ENCODE measurements around the gene POTEB2.
"Not testable (repeated sequence)": the region's sequence is repeated elsewhere in the genome, so short reads cannot be mapped to it uniquely, and the experiment has no call there.

Gene POTEB2

GRCh38 chr15:20866214-20866613 lies at the start of gene POTEB2:
Gene POTEB2 (minus strand): TSS chr15:20866314. CDS start chr15:20866281, 33 bp downstream.
- not testable (repeated sequence) for DNase-seq (ENCODE audit: low read depth)

GRCh38 chr15:20879916-20880315 lies 13.8 kb upstream of the POTEB2 start:
- DNase-seq (ENCODE audit: low read depth), result not testable (repeated sequence)

- not testable (repeated sequence) for DNase-seq (ENCODE audit: low read depth)
Observed at GRCh38 chr15:20878464-20878863, 12.3 kb upstream of the POTEB2 start.

- DNase-seq (ENCODE audit: low read depth), result not testable (repeated sequence)
Observed at GRCh38 chr15:20877819-20878218, 11.7 kb upstream of the POTEB2 start.

Data from stimulated activated CD8-positive, alpha-beta memory T cell treated with anti-CD3 and anti-CD28 coated beads, Interleukin-15, amount 100 ng/mL, for 24 hours (primary cell).